GM12874 (cell line): ENCODE measurements around the gene TLCD3A.

Experiments used
- TF ChIP-seq, protein P1 (sequence below): IDR thresholded peaks from 2 replicates; pipeline ENCODE4 v1.5.1; 2011; ENCODE audit warnings: low read depth, mild to moderate bottlenecking, control low read depth, low read length, moderate library complexity; ENCODE audit not compliant: insufficient read depth

TLCD3A gene

DNA sequence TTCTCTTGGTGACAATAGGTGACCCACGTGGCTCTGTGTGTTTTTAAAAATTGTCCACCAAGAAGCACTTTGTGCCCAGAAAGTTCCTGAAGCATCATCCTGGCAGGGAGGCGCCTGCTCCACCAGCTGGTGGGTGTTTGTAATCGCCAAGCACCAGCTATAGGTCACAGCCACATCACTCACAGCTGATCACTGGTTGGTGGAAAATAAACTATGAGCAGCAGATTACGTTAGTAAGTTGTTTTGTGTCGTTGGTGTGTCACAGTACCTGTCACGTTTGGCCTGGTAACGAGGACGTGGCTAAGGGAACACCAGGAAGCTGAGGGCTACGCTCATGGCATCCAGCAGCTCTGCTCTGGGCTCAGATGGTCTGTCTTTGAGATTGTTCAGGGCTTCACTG lies 59.9 kb downstream of the TLCD3A start:
- TF ChIP-seq, protein P1, sequence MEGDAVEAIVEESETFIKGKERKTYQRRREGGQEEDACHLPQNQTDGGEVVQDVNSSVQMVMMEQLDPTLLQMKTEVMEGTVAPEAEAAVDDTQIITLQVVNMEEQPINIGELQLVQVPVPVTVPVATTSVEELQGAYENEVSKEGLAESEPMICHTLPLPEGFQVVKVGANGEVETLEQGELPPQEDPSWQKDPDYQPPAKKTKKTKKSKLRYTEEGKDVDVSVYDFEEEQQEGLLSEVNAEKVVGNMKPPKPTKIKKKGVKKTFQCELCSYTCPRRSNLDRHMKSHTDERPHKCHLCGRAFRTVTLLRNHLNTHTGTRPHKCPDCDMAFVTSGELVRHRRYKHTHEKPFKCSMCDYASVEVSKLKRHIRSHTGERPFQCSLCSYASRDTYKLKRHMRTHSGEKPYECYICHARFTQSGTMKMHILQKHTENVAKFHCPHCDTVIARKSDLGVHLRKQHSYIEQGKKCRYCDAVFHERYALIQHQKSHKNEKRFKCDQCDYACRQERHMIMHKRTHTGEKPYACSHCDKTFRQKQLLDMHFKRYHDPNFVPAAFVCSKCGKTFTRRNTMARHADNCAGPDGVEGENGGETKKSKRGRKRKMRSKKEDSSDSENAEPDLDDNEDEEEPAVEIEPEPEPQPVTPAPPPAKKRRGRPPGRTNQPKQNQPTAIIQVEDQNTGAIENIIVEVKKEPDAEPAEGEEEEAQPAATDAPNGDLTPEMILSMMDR = no peak
